CD4-positive, alpha-beta T cell treated with Interferon alpha-2 for 1 hour (primary cell): ENCODE data around the gene ZNF488.

Experiments used
- DNase-seq, 2 donors: peaks; one replicate each; pipeline ENCODE4 v3.0.0-alpha.2; 2020 to 2022

The ZNF488 gene

DNA sequence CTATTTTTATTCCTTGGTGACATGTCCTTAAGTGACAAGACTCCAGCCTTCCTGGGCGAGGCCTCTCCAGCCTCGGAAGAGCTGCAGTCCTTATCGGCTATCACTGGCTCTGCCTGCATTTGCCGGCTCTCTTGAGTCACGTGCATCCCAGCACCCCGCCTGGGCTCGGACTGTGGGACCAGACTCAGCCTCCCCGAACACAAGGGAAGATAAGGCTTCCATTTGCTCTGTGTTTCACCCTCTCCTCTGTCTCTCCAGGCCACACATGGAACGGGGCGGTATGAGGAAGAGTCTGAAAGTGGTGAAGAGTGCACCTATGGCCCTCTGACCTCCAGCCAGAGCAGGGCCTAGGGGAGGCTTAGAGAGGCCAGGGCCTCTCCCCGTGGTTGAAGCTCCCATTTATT lies 57.2 kb downstream of the ZNF488 start:
- DNase-seq: no peak

DNA sequence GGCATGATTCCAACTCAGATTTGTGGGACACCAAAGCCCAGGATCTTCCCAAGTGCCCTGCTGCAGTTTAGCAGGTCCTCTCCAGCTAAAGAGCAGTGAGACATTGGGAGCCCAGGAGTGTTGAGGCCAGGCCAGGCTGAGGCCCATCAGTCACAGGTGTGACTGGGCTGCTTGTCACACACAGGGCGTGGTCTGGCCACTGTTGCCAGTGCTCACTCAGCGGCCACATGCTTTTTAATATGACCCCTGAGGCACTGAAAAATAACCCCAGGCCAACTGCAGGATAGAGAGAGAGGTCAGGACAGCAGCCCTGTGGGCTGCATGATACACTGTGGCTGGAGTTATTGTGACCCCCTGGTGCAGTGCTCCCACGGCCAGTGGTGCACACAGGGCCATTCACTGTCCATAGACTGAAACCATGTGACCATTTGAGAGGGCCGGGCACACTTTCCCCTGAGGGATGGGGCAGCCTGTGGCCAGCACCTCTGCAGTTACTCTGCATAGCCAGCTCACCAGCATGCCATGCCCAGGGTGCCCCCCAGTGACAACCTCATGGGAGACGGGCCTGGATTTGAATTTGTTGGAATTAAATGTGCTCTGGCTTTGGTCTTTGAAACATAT lies 57.7 kb downstream of the ZNF488 start:
- no peak for DNase-seq

DNA sequence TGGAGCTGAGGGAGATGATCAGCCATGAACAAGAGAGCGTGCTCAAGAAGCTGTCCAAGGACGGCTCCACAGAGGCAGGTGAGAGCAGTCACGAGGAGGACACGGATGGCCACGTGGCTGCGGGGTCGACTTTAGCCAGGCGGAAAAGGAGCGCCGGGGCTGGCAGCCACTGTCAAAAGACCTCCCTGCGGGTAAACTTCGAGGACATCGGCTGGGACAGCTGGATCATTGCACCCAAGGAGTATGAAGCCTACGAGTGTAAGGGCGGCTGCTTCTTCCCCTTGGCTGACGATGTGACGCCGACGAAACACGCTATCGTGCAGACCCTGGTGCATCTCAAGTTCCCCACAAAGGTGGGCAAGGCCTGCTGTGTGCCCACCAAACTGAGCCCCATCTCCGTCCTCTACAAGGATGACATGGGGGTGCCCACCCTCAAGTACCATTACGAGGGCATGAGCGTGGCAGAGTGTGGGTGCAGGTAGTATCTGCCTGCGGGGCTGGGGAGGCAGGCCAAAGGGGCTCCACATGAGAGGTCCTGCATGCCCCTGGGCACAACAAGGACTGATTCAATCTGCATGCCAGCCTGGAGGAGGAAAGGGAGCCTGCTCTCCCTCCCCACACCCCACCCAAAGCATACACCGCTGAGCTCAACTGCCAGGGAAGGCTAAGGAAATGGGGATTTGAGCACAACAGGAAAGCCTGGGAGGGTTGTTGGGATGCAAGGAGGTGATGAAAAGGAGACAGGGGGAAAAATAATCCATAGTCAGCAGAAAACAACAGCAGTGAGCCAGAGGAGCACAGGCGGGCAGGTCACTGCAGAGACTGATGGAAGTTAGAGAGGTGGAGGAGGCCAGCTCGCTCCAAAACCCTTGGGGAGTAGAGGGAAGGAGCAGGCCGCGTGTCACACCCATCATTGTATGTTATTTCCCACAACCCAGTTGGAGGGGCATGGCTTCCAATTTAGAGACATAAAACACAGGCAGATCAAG lies 58.5 kb downstream of the ZNF488 start:
- DNase-seq: no peak

DNA sequence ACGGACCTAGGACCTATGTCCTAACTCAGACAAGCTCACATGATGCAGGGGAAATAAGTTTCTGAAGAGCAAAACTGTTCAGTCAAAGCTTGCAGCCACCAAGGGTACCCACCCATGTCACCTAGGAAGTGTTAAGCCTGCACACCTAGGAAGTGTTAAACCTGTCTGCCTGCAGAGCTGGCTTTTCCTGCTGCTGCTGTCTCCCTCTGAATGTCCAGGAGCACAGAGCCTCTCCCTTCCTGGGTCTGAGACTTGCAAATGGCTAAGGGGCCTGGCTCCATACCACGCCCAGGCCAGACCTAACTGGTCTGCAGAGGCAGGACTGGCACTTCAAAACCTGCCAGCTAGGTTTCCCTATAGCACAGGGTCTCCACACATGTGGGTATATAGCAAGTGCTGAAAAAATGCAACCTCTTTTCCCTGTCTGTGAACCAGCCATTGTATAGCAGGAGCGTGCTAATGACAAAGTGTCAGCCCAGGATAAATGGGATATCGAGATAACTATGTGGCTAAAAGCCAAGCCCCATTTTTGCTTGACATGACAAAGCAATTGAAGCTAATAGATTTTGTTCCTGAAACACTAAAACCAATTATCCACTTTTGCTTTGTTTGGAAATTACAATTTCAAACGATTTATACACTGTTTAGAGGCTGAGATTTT lies 60.3 kb downstream of the ZNF488 start:
- DNase-seq: no peak

DNA sequence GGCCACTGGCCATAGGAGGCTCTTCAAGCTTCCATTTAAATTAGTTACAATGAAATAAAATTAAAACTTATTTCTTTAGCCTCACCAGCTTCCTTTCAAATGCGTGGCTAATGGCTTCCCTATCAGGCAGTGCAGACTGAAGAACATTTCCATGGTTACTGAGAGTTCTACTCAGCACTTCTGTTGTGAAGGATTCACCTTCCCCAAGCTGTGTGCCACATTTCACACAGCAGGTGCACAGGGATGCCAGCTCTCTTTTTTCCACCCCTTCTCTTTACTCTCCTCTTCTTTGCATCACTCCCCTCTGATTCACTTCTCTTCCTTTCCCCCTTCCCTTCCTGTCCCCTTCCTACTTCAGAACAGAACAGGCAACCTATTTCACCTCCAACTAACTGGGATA lies 61.0 kb downstream of the ZNF488 start:
- no peak for DNase-seq

DNA sequence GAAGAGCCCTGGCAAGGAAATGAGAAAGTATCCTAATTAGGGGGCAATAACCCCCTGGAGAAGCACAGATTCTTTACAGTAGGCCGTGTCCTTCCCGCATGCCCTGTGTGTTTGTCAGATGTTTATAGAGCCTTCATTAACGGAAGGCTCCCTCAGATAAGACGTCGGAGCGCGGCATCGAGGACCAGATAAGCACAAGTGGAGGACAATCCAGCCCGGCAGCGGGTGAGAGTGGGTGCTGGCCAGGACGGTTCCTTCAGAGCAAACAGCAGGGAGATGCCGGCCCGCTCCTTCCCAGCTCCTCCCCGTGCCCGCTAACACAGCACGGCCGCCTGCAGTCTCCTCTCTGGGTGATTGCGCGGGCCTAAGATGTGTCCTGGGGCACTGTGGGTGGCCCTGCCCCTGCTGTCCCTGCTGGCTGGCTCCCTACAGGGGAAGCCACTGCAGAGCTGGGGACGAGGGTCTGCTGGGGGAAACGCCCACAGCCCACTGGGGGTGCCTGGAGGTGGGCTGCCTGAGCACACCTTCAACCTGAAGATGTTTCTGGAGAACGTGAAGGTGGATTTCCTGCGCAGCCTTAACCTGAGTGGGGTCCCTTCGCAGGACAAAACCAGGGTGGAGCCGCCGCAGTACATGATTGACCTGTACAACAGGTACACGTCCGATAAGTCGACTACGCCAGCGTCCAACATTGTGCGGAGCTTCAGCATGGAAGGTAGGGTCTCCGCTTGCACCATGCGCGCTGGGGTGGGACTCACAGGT lies 61.6 kb downstream of the ZNF488 start, which contains the start of gene GDF2:
Gene GDF2 (plus strand): TSS at position 155 of the 762 bp plus-strand sequence. CDS start 215 bp downstream, at position 370.
- no peak for DNase-seq

DNA sequence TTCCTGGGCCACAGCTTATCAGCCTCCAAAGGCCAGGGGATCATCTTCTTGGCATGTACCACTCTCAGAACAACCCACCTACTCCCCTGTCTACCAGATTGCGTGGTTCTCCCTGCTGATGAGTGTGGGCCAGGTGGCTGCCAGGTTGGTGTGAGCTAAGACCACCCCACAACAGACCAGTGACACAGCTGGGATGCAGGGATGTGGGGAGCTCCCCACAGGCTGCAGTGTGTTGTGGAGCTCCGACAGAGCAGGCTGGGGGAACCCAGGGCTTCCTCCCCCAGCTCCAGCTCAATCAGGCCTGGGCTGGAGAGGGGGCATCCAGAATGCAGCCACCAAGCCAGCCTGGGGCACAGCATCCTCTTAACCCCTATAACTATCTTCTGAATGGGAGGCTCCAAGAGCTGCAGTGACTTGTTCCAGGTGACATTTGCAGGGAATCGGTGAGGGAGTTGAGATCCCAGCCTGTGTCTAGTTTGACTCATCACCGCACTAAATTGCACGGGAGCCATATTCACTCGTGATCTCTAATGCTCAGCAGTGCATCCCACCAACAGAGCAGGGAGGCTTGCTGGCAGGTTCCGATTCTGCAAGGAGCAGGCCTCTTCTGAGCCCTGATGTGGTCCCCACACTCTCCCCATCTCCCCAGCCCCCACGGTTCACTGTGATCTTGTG lies 62.4 kb downstream of the ZNF488 start:
- no peak for DNase-seq

DNA sequence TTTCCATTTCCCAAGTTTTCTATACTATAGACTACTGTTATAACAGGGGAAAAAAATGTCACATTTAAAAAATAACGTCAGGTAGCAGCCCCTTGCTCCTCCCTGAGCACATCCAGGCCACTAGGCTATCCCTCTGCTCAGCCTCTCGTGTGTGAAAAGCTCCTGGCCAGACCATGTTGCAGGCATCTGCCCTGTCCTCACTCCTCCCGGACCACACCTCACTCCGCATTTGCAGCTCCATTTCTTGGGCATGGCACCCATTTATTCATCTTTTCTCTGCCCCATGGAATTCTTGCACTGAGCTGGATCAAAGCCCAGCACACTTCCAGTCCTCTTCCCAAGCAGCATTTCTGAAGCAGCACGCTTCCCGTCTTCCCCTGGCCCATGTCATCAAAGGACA lies 63.3 kb downstream of the ZNF488 start:
- no peak for DNase-seq

DNA sequence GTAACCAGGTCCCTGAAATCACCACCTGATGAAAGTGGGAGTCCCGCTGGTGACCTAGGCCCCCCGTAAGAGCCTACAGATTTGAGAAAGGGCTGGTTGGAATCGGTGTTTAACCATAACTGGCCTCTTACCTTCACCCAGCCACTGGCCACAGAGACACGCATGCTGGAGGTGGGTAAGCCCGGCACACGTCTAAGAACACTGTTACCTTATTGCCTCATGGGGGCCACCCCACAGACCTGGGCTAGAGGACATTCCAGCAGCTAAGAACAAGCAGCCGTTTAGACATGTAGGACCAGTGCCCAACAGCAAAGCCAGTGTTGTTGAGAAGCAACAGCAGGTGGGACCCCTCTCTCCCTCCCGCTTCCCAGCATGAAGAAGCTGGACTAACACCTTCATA lies 64.3 kb downstream of the ZNF488 start:
- DNase-seq: no peak

DNA sequence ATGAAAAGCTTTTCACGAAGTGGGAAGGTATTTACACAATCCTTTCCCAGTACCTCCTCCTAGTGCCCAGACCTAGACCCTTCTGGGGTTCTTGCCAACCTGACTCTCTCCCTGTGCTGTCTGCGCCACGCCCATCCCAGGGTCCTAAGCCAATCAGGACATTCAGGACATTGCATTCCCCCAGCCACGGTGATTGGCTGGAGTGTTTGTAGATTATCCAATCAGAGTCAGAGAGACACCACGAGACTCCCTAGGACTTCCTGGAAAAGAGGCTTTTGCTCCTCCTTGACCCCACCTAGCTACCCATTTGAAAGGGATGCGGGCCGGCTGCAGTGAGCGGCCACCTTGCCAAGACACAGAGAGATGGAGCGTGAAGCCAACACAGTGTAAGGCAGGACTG lies 65.4 kb downstream of the ZNF488 start:
- no peak for DNase-seq

DNA sequence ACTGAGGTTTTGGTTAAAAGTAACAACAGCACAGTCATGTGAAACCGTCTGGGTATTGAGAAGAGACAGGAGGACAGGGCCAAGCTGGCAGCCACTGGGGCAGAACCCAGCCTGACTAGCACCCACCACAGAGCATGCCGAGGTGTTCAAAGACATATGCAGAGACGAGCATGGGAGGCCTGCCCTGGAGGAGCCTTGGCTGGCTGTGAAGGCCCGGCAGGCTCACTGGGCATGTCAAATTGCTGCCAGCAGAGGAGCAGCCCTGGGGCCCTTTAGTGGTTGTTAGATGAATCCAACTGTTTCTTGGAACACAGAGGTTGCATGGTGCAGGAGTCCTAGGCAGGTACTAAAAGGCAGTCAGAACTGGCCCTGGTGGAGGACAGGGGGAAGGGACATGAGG lies 66.8 kb downstream of the ZNF488 start:
- no peak for DNase-seq

DNA sequence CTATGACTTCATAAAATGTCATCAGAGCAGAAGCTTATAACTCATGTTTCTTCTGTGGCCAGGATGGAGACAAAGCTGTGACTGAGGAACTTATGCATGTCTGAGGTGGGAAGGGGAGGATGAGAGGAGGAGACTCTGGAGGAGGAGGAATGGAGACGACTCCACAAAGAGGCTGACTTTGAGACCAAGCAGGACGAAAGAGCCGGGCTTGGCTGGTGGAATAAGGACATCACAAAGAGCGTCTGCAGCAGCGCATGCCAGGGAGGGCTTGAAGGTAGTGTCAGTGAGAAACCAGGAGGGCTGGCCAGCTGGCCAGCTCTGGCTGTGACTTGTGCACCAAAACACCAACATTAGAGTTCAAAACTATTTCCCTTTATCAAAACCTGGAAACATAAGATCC lies 68.0 kb downstream of the ZNF488 start:
- DNase-seq: no peak
